GM19397 (cell line): ENCODE results near the gene HAUS2.

Experiments used
- ATAC-seq: cut with Tn5 transposase; IDR thresholded peaks from one replicate; pipeline ENCODE4 v1.9.1; 2021; ENCODE audit warnings: mild to moderate bottlenecking, moderate library complexity; ENCODE audit not compliant: unreplicated experiment

Gene HAUS2

GRCh38 chr15:42605796-42606195 lies 57.2 kb downstream of the HAUS2 start:
- ATAC-seq, result no peak

GRCh38 chr15:42608110-42608531 lies 59.5 kb downstream of the HAUS2 start:
- ATAC-seq, result peak; percentile 55

- no peak for ATAC-seq
Measured at GRCh38 chr15:42608752-42609488, 60.3 kb downstream of the HAUS2 start.

- ATAC-seq, result no peak
Measured at GRCh38 chr15:42611532-42611931, 62.9 kb downstream of the HAUS2 start.

- ATAC-seq, result no peak
Measured at GRCh38 chr15:42612367-42612912, 63.8 kb downstream of the HAUS2 start.

GRCh38 chr15:42616107-42616506 lies 67.5 kb downstream of the HAUS2 start:
- no peak for ATAC-seq
